Measurements from ENCODE around the gene GGT5. TPM values are rescaled to one million over a fixed set of nuclear protein-coding genes. Genes with fewer than 3 reads are reported as not detected.
"Not testable (repeated sequence)": the region's sequence is repeated elsewhere in the genome, so short reads cannot be mapped to it uniquely, and the experiment has no call there.

Gene GGT5
- total RNA-seq, 1 experiment from 2014 or later: not detected

DNA sequence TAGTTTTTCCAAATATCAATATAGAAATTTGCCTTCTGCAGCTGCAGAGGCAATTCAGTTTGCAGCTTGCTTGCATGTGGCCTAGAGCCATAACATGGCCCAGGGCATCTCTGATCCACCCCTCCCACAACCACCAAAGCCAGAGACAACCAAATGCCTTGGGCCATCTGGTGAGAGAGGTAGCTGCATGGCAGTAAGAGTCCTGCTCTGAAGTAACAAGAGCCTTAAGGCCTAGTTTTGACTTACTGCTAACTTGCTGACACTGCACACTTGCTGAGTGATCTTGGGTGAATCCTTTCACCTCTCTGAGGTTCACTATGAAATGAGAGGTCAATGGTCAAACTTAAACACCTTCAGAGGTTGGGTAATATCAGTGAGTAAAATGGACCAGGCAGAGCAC, 20.9 kb upstream of the GGT5 start:
- in situ Hi-C loops (cut with HindIII; ENCODE audit: low pct_unique_long_range_greater_than_20kb, low sequenced_read_pairs): no loop called here
- no peak for DNase-seq (ENCODE audit: low read depth)

DNA sequence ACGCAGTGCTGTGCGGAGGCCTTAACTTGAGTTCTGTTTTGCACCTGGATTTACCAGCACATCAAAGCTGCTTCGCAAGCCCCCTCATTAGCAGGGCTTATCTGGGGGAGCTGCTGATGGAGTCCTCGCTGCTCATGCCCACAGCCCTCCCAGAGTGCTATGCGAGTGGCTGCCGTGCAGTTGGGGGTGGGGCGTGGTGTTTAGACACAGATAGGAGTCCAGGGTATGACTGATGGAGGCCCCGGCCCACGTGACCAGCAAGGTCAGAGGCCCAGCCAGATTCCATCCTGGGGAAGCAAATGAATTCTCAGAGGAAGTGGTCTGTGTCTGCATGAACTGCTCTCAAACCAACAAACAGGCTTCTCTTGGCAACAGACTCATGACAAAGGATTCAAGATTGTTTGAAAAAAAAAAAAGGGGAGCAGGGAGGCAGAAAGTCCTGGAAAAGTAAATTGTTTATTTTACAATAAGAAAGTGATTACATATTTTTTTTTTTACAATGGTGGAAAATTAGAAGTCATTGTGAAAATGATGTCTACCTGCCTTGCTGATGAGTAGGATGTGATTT, 19.5 kb upstream of the GGT5 start:
- DNase-seq (ENCODE audit: low read depth); in situ Hi-C loops (cut with HindIII; ENCODE audit: low pct_unique_long_range_greater_than_20kb, low sequenced_read_pairs): not testable (repeated sequence)

DNA sequence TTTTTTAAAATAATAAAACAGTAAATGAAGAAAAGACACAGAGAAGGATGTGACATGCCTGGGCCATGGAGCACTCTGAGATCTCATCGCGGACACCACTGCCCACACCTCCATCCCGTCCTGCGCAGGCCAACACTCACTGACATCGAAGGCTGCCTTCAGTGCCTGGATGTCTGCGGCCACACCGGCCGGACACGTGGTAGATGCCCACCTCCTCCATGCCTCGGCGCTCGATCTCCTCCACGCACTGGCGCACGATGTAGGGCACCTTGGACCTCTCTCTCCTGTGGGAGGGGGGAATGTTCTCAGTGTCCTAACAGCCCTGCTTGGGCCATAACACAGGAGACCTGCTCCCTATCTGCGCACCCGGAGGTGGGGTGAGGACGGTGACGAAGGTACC, 18.6 kb upstream of the GGT5 start:
- in situ Hi-C loops (cut with HindIII; ENCODE audit: low pct_unique_long_range_greater_than_20kb, low sequenced_read_pairs); DNase-seq (ENCODE audit: low read depth): not testable (repeated sequence)

DNA sequence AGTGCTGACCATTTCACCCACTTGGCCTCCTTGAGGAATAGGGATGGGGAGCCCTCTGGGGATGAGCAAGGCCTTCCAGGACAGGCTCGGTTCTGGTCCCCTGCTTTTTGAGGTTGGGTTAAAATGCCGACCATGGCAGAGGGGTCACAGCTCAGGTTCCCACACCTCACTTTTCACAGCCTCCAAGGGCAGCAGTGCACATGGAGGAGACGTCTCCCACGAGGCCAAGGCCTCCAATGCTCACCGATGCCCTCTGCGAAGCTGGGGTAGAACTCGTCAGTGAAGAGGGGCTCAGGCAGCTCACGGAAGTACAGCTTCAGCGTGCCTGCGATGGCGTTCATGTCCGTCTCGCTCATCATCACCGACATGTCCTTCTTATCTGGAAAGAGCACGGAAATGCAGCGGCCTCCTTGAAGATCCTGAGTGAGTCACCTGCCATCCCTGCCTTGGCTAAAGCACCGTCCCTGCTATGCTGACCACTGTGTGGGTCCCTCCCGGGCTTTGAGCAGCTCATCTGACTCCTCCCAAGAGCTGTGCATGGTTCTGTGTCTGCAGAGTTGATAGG, 17.4 kb upstream of the GGT5 start:
- in situ Hi-C loops (cut with HindIII; ENCODE audit: low pct_unique_long_range_greater_than_20kb, low sequenced_read_pairs); DNase-seq (ENCODE audit: low read depth): not testable (repeated sequence)

DNA sequence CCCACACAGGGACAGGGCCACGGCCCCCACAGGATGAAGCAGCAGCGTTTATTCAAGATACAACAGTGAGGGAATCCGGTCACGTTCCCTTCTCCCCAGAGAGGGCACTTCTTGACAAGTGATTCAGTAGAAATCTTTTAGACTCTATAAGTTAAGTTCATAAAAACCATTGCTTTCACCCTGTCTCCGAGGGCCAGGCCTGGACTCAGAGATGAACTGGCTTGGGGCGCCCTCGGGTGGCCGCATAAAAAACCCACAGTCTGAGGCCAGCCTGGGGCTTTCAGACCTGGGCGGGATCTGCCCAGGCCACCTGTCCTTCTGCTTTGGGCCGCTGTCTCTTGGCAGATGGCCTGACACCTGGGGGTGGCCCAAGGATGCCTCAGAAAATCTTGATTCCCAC, 14.6 kb upstream of the GGT5 start:
- in situ Hi-C loops (cut with HindIII; ENCODE audit: low pct_unique_long_range_greater_than_20kb, low sequenced_read_pairs): not testable (repeated sequence)
- peak; percentile 82 for DNase-seq (ENCODE audit: low read depth)

DNA sequence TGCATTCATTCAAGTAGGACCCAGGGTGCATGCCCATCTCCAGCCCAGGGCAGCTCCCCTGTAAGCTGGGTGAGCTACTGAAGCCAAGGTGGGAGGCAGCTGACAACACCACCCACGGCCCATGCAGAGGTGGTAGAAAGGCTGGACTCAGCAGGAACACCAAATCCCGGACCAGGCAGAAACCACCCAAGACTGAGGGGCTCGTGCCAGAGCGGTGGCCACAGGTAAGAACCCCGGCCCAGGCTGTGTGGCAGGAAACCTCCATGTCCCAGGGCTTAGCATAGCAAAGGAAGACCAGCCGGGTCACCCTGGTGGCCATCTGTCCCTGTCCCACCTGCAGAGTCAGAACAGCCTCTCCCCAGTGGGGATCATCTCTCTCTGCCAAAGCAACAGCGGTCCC, 11.9 kb upstream of the GGT5 start:
- DNase-seq (ENCODE audit: low read depth); in situ Hi-C loops (cut with HindIII; ENCODE audit: low pct_unique_long_range_greater_than_20kb, low sequenced_read_pairs): not testable (repeated sequence)

DNA sequence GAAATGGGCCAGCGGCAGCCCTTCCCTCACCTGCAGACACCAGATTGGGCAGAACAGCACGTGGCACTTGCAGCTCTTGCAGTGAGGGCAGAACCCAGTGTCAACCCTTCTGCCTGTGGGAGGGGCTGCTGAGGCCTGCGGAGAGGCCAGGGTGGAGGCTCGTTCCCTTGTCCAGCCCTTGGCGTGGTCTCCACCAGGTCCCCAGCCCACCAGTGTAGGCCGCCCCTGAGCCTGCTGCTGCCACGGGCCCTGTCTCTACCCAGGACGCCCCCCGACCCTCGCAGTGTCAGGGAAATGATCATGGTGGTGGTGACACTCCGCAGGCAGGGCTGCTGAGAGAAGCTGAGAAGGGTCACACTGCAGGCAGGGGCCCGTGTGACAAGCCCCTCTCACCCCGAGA, 11.3 kb upstream of the GGT5 start:
- DNase-seq (ENCODE audit: low read depth); in situ Hi-C loops (cut with HindIII; ENCODE audit: low pct_unique_long_range_greater_than_20kb, low sequenced_read_pairs): not testable (repeated sequence)

DNA sequence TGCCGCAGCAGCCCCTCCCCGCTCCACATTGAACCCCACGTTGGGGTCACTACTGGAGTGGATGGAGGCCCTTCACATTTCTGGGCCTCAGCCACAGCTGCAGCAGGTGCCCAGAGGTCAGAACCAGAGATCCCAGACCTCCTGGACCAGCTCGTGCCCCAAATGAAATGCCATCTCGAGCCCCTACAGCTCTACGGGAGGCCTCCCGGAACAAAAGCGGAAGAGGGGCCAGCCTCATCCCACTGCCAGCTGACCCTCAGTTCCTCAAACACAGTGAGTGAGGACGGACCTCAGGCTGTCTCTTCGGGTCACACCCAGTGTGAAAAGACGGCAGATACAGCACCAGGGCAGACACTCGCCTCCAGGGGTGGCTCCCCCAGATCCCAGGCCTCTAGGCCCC, 8.2 kb upstream of the GGT5 start:
- in situ Hi-C loops (cut with HindIII; ENCODE audit: low pct_unique_long_range_greater_than_20kb, low sequenced_read_pairs); DNase-seq (ENCODE audit: low read depth): not testable (repeated sequence)

DNA sequence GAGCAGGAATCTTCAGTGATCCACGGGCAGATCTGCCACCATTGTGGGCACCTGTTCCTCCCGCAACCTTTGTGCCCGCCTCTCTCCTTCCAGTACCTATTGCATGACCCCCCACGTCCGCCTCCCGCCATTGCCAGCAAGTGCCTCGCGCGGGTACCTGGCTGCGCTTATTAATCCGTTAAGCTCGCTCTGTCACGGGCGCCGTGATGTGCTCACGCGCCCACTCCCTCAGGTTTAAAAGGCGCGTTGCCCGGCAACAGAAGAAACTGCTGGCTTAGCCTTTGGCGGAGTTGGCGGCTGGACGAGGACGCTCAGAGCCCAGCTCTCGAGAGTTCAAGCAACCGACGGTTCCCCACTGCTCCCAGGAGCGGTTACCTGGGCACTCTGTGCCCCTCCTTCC, 6.4 kb upstream of the GGT5 start:
- DNase-seq (ENCODE audit: low read depth); in situ Hi-C loops (cut with HindIII; ENCODE audit: low pct_unique_long_range_greater_than_20kb, low sequenced_read_pairs): not testable (repeated sequence)

DNA sequence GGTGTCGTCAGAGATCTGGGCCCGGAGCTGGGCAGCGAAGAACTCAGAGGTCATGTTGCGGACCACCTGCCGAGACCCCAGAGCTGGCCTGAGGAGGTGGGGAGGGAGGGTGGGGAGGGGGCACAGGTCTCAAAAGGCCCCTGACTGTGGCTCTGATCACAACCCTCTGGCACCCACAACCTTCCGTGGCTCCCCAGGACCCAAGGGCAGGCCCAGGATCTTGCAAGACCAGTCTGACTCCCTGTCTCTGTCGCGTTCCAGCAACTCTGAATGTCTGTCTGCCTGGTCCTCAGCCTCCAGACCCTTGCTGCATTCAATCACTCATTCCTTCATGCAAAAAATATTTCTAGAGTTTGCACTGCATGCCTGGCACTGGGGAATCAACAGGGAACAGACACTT, 4.5 kb upstream of the GGT5 start:
- DNase-seq (ENCODE audit: low read depth); in situ Hi-C loops (cut with HindIII; ENCODE audit: low pct_unique_long_range_greater_than_20kb, low sequenced_read_pairs): not testable (repeated sequence)

DNA sequence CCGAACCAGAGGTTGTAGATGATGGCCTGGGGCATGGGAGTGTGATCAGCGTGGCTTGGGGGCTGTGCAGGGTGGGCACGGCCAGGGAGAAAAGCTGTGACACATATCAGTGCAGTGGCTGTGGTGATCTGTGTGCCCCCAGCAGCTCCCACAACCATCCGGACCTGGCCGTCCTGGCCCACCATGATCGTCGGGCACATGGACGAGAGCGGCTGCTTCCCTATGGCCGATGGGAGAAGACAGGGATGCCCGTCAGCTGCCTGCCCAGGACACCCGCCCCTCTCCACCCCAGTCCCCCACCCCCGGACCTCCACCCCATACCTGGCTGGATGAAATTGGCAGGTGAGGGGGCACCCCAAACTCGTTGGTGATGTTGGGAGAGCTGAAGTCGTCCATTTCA, 3.7 kb upstream of the GGT5 start:
- in situ Hi-C loops (cut with HindIII; ENCODE audit: low pct_unique_long_range_greater_than_20kb, low sequenced_read_pairs); DNase-seq (ENCODE audit: low read depth): not testable (repeated sequence)

DNA sequence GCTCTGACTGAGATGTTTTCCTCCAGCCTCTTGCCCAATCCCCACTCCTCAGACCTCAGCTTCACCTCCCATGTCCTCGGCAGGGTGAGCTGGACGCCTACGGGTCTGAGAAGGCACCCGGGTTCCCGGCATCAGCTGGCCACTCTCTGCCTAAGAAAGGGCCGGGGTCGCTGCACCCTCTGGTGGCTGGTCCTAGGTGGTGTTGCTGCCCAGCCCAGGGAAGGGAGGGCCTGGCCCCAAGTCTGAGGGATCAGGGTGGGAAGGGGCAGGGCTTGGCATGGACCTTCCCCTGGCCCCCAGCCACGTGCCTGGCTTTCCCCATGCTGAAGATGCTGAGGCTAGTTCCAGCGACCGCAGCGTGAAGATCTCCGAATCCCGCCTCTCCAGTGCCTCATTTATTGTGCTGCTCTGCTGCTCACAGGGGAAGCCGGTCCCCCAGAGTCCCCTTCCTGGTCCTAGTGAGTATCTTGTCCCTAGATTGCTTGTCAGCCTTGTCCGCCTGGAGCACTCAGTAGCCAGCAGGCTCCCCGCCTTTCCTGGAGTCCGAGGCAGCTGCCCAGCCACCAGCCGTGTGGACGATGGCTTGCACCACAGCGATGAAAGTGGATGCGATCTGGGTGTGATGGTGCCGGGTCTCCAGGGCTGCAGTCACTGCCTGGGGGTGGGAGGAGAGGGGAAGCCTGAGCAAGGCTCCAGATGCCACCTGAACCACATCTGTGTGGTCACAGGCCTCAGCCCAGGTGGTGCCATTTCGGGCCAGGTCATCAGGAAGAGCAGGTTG, 2.9 kb upstream of the GGT5 start:
- peak; percentile 51 for DNase-seq (ENCODE audit: low read depth)
- in situ Hi-C loops (cut with HindIII; ENCODE audit: low pct_unique_long_range_greater_than_20kb, low sequenced_read_pairs): no loop called here

DNA sequence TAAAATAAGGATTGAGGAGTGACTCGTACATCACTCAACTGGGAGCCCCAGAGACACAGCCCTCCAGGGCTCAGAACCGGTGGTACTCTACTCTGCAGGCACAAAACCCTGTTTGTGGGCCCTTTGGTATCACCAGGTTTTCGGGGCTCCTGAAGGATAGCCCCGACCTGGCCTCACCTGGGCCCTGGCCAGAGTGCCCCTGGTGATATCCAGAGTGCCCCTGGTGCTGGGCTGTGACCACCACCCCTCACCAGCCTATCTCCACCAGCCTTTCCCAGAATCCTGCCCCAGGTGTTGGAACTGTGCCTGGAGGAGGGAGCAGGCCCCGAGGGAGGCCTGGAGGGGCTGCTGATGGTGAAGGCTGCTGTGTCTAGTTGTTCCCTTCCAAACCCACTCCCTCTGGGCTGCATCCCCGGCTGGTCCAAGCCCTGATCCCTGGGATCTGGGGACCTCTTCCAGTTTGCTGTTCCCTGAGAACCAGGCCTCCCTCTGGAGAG, 2.2 kb upstream of the GGT5 start:
- no peak for DNase-seq (ENCODE audit: low read depth)
- in situ Hi-C loops (cut with HindIII; ENCODE audit: low pct_unique_long_range_greater_than_20kb, low sequenced_read_pairs): no loop called here

DNA sequence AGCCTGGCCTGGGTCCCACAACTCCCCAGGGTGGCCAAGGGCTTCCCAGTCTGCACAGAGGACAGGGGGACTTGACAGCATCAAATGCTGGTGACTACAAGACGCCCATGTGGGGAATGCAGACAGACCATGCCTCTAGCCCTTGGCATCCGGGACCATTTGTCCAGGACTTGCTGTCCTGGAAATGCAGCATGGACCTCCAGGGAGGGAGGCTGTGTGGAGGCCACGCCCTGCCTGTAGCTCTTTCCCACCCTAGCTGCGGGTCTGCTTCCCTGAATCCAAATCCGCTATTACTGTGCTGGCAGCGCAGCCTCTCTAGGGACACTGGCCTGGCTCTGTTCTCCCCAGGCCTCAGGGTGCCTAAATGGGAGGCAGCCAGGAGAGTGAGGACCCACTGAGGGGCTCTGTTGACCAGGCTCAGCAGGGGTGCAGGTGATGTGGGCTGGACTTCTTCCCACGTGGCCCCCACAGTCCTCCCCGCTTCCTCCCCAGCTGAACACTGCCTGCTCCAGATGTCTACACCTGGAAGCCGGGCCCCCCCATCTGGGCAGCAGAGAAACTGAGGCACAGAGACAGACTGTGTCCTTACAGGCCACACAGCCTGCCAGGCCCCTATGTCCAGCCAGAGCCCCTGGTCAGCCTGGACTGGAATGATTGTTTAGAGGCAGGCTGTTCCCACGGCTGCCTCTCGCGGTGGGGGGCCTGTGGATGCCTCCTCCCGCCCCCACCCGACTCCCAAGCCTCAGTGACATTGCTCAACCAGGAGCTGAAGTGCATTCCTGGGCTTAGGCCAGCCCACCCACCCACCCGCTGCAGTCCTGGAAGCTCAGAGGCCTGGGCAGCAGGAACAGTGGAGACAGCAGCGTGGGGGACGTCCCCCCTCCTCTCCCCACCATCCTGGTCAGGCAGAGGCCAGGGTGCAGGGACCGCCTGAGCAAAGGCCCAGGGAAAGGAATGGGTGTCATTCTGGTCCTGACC, 991 bp upstream of the GGT5 start:
- DNase-seq (ENCODE audit: low read depth); in situ Hi-C loops (cut with HindIII; ENCODE audit: low pct_unique_long_range_greater_than_20kb, low sequenced_read_pairs): not testable (repeated sequence)

DNA sequence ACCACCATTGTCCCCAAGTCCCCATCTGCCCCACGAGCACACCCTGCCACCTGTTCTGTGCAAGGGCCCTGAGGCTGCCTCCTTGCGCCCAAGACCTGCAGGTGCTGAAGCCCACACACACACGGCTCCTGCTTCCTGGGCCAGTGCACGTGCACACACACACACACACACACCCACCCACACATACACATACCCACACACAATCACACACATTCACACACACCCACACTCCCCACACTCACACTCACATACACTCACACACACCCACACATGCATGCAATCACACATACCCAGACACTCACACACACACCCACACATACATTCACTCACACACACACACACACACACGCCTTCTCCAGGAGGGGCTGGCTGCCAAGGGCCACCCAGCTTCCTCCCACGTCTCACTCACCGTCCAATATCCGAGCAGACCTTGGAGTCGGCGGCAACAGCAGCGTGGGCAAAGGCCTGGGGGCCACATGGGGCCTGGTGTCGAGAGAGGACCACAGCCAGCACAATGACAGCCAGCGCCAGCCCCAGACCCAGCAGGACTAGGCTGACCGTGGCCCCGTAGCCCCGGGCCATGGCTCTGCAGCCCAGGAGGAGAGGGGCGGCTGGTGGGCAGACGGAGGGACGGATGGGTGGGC, 616 bp downstream of the GGT5 start:
- DNase-seq (ENCODE audit: low read depth): no peak
- in situ Hi-C loops (cut with HindIII; ENCODE audit: low pct_unique_long_range_greater_than_20kb, low sequenced_read_pairs): no loop called here

DNA sequence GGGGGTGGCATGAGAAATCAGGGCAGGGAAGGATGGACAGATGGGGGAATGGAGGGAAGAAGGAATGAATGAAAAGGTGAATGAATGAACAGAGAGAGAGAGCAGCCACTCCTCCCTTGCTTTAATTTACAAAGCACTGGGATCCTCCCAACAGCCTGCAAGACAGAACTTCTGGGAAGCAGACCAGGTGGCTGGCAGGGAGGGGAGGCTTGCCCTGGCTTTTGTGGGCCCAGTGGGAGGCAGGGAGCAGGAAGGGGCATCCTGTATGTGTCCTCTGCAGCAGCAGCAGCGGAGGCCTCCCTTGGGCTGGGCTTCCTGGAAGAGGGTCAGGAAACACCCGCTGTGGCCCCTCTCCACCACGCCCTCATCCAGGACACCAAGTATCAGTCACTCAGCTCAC, 1.5 kb downstream of the GGT5 start:
- DNase-seq (ENCODE audit: low read depth); in situ Hi-C loops (cut with HindIII; ENCODE audit: low pct_unique_long_range_greater_than_20kb, low sequenced_read_pairs): not testable (repeated sequence)

DNA sequence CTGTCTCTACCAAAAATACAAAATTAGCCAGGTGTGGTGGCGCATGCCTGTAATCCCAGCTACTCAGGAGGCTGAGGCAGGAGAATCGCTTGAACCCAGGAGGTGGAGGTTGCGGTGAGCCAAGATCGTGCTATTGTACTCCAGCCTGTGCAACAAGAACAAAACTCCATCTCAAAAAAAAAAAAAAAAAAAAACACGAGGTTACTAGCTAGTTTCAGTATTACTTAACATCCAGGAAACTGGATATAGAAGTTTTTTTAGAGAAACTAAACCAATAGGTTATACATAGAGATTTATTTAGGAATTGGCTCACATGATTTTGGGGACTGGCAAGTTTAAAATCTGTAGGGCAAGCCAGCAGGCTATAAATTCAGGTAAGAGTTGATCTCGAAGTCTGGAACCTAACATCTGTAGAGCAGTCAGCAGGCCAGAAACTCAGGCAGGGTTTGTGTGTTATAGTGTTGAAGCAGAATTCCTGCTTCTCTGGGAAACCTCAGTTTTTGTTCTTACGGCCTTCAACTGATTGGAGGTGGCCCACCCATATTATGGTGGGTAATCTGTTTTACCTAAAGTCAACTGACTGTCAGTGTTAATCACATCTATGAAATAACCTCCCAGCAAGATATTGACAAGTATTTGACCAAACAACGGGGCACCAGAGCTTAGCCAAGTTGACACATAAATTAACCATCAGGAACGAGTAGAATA, 3.7 kb downstream of the GGT5 start:
- in situ Hi-C loops (cut with HindIII; ENCODE audit: low pct_unique_long_range_greater_than_20kb, low sequenced_read_pairs); DNase-seq (ENCODE audit: low read depth): not testable (repeated sequence)
